SU-DHL-6 (cell line): ENCODE results near the gene PRKG2.

Experiments used
- CTCF ChIP-seq: fragments of 200-600 bp; sonication (generic); IDR thresholded peaks from one replicate; pipeline ENCODE4 v1.5.1; 2017; ENCODE audit warnings: antibody characterized with exemption, mild to moderate bottlenecking, low read length, moderate library complexity; ENCODE audit not compliant: insufficient read depth, poor library complexity, severe bottlenecking
- EZH2phosphoT487 ChIP-seq: fragments of 200-600 bp; sonication (generic), shearing (Covaris generic); conservative IDR thresholded peaks from 2 replicates; pipeline ENCODE4 v1.6.1; 2018; ENCODE audit warnings: mild to moderate bottlenecking, antibody characterized with exemption, low read length, moderate library complexity, mixed read lengths

DNA sequence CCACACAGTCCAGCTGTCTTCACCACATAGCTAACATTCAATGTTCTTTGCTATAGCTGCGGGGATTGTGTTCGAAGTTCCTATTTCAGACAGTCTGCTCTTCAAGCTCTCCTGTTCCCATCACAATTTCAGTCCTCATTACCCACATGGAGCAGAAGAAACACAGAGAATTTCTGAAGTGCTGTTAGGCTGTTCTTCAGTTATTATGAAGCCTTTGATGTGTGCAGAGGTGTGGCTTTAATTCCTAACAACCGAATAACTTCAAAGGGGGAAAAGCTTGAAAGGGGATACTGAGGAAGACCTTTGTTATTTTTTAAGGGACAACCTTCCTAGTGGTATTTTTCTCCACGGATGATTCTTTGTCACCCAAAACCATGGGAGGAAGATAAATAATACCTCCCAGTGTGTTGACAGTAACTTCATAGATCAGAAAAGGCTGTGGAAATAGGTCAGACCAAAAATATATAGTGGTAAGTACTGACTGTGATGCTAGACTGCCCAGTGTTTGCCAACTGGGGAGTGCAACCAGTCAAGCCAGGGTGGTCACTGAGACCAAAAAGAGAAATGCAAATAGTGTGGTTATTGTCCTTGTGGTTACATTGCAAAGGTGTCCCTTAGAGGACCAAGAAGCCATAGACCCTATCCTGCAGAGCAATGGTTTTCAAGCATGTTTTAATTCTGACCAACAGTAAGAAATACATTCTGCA is 52.1 kb downstream of the PRKG2 start:
- no peak for TF ChIP-seq CTCF
- no peak for TF ChIP-seq EZH2phosphoT487
